ENCODE data around the gene SRSF1.

The SRSF1 gene

DNA sequence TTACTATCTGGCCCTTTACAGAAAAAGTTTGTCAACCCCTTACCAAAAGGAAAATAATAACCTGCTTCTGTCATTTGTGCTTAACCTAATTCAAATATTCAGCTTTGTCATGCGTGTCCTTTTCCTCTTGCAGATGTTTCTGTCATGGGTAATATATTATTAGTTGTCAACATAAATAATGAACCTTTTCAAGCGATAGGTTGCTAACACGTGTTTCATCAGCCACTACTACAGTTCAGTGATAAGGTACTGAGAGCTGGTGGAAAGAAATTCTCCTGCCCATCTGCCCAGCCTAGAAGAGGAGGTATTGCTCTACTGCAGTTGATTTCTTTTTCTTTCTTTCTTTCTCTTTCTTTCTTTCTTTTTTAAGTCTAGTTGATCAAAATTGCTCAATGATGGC, 12.0 kb upstream of the SRSF1 start:
- DNase-seq (ENCODE audit: low spot score) (no peak), FAIRE-seq (no peak)

- no peak for DNase-seq (ENCODE audit: low spot score)
- no peak for FAIRE-seq
These were observed 3.2 kb upstream of the SRSF1 start for GRCh38 chr17:58010067-58010799.

DNA sequence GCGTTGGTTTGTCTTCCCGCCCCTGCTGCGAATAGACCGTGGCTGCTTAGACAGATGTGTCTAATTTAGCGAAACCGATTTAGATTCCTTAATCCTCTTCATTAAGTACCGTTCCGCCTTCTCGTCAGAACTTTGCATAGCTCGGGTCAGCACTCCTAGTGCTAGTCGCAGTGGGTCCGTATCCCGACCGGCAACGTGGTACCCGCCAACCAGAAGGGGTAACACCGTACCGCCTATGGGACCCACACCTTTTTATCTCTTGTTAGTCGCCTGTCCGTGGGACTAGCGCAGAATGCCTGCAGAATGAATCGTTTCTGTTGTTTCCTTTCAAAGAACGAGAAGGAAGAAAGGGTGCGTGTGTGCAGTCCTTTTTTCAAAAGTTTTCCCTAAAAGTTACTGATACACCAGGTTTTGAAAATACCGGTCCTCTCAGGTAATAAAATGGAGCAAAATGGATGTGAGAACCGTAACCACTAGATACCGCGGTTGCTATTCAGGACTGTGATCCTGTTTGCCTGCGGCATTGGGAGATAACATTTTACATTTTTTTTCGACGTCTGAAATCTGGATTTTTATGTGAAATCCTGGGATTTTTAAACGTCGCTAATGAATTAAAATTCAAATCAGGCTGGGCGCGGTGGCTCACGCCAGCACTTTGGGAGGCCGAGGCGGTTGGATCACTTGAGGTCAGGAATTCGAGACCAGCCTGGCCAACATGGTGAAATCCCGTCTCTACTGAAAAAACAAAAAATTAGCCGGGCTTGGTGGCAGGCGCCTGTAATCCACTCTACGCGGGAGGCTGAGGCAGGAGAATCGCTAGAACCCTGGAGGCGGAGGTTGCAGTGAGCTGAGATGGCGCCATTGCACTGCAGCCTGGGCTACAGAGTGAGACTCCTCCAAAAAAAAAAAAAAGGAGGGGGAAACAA, 998 bp upstream of the SRSF1 start:
- FAIRE-seq: no peak
- no peak for DNase-seq (ENCODE audit: low spot score)

DNA sequence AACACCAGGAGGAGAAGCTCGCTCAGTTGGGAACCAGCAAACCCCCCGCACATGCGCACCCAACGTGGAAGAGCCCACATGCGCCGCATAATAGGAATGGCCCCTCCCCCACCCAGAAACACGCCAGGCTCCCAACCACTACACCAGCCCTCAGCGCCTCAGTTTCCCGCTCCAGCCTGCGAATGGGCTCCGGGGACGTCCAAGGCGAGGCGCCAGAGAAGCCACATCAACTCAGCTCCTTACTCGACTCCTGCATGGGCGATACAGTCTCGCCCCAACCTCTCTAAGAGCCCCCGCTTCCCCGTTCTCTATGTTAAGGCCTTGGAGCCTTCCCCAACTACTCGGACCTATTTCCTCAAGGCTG, 504 bp downstream of the SRSF1 start:
- FAIRE-seq (no peak), DNase-seq (ENCODE audit: low spot score) (peak; percentile 80)

GRCh38 chr17:58005728-58006559, 1.1 kb downstream of the SRSF1 start:
- DNase-seq (ENCODE audit: low spot score): no peak

DNA sequence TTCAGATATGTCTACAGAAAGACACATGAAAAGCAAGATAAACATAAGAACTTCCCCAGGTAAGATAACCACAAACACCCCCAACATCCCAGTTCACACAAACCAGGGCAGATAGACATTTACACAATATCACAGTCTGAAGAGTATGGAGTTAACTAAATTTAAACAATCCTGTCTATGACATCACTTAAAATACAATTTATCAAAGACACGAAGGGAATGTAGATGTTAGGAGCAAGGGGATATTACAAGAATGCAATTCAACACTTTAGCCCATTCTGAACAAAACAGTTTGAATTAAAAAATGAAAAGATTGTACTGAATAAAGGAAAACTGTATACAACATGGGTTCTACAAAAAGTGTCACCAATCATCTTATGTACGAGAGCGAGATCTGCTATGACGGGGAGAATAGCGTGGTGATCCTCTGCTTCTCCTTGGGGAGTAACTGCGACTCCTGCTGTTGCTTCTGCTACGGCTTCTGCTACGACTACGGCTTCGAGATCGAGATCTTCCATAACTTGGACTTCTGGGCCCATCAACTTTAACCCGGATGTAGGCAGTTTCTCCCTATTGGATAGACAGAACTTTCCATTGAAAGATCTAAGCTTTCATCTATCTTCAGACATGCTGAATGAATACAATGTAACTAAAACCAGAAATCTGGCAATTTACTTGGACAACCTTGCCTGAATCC, 1.9 kb downstream of the SRSF1 start:
- DNase-seq (ENCODE audit: low spot score): peak; percentile 32
- no peak for FAIRE-seq

More at GRCh38 chr17:58005728-58006559, 1.1 kb downstream of the SRSF1 start:
- FAIRE-seq: peak; percentile 13

GRCh38 chr17:58004060-58004459, 3.0 kb downstream of the SRSF1 start:
- DNase-seq (ENCODE audit: low spot score) (no peak), FAIRE-seq (no peak)

DNA sequence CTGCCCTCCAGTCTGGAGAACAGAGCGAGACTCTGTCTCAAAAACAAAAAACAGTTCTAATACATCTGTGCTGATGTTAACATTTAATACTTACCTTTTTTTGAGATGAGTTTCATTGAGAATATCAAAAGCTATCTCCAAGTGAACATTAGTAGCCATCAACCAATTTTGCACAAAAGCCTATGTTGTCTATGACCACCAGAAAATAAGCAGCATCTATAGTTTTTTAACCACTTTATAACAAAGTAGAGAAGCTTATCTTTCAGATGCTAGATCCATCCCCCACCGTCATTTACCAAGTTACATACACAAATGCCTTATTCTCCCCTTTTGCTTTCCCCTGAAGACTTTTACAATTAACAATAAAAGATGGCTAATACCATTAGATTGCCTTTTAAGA, 4.1 kb downstream of the SRSF1 start:
- DNase-seq (ENCODE audit: low spot score) (no peak), FAIRE-seq (no peak)

DNA sequence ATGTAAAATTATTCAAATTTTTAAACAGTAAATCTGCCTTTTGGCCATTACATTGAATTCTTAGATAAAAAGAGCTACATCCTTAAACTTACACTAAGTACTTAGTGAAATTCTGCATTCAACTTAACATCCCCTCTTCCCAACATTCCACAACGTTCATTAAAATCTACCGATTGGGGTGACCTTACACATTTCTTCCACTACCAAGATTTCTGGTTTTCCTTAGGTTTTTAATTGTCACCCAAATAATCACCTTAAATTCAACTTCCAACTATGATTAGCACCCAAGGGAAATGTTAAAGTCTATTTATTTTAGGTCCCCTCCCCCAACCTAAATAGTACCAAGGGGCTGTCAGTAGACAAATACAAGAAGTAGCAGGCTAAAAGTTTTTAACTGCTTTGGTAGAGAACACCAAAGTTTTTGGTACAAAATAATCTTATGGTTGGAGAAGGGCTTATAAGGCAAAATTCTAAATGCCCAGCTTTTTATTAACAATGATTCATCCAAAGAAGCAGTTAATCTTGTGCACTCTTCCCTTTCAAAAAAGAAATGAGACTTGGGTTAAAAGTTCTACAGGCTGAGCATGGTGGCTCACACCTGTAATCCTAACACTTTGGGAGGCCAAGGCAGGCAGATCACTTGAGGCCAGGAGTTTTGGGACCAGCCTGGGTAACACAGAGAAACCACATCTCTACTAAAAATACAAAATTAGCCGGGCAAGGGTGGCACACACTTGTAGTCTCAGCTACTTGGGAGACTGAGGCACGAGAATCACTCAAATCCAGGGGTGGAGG, 4.7 kb downstream of the SRSF1 start:
- DNase-seq (ENCODE audit: low spot score): no peak
- FAIRE-seq: no peak

DNA sequence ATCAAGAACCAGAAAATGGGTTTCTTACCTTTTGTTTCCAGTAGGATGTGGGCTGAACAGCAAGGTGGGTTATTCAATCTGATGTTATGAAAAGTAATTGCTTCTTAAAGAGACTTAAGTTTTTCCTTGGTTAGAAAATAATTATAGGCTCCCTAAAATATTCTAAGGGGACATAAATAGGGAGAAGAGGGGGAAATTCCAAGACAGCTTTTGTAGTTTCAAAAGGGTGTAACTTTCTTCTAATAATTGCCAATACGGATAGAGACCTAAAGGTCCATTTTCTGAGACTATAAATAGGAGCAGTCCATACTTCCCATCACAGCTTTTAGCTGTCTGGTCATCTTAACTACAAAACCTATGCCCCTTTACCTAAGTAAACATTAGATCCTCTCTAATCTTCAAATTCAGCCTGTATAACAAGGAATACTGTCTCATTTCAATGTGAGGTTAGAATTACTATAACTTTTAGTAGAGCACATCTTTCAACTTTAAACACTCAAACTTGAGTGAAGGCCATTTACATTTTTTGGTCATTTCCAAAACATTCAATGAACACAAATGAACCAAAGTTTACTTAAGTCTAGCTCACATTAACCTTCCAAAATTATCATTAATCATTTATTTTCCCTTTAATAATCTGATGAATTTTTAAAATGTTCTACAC, 5.5 kb downstream of the SRSF1 start:
- FAIRE-seq (no peak), DNase-seq (ENCODE audit: low spot score) (no peak)

GRCh38 chr17:57999496-58000017, 7.5 kb downstream of the SRSF1 start:
- DNase-seq (ENCODE audit: low spot score) (peak; percentile 49), FAIRE-seq (peak; percentile 17)

DNA sequence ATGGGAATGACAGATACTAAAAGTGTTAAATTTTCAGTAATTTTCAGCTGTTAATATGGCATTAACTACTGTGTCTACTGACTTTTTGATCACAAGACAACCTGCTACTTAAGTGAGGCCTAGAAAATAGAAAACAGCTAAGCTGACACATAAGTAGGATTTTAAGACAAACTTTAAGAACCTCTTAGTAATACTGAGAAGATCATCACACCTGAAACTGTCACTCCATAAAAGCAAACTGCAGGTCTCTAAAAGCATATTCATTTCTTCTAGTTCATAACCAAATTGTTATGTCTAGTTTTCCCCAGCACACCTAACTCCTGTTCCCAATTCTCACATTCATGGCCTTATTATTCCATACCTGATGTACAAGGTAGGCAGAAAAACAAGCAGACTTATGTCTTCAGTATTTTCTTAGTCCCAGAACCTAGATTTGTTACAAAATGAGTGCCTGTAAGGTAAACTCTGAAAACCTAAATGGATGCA, 8.0 kb downstream of the SRSF1 start:
- no peak for FAIRE-seq
- no peak for DNase-seq (ENCODE audit: low spot score)

- FAIRE-seq (no peak), DNase-seq (ENCODE audit: low spot score) (no peak)
These were observed 9.8 kb downstream of the SRSF1 start for GRCh38 chr17:57997085-57997809.

DNA sequence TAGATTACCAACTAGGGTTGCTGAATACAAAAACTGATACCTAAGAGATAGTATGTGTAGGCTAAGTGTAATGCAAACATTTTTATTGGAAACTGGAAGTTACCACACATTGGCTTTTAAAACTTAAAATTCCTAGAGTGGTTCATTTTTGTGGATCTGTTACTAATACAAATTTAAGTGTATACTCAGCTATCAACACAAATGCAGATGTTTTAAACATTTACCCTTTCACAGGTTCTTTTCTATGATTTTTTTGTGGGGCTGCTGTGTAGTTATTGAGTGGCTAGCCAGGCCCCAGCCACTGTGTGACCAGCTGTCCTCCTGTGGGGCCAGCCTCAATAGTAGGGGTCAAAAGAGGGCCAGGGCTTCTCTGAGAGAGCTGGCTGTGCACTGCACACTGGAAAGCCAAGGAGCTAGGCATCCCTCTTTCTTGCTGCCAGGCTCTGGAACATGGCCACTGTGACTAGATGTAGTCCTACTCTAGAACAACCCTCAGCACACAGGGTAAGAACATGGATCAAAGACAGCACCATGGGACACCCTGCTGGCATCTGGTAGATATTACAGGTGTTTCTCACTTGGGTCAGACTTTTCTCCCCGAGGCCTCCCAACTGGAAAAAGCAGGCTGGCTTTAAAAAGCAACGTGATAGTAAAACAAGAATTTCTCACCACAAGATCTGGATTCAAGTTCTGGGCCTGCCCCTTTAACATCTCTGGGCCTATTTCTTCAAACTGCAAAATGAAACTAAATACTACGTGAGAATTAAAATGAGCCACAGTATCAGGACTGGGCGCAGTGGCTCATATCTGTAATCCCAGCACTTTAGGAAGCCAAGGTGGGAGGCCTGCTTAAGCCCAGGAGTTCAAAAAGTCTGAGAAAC, 11.7 kb downstream of the SRSF1 start:
- DNase-seq (ENCODE audit: low spot score) (peak; percentile 83), FAIRE-seq (peak; percentile 40)

- DNase-seq (ENCODE audit: low spot score): no peak
- no peak for FAIRE-seq
These were observed 12.6 kb downstream of the SRSF1 start for GRCh38 chr17:57994436-57994835.

DNA sequence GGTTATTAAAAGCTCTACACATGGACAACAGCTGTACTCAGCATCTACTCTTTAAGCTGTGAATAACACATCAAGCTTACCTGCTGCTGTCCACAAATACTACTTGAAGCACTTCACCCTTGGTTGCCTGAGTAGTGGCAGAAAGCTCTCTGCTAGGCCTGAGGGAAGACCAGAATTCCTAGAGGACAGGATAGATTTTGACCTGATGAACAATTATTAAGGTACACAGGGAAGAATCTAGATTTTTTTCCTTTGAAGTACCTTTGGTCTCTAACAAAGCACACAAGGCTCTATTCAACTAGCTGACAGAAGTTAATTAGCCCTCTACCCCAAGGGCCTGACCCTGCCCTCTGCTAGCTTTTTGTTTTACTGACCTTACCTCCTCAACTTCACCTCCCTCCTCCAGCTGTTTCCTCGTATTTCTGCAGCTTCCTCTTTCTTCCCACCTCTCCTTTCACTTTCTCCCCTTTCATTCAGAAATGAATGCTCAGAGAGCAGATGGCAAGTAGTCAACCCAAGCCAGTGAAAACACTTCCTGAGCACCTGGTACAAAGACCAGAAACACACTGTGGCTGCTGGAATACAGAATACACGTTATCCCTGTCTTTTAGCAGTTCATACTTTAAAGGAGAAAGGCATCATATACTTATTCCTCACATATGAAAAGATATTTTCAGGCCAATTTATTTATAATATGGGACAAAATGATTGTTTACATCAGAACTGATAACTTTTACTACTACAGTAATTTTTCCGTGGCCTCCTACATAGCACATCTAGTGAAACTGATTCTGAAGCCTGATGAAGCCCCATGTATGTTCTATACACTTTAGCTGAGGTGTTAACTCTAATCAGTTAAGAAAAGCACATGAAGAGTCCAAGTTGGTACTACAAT, 13.3 kb downstream of the SRSF1 start:
- FAIRE-seq: no peak
- no peak for DNase-seq (ENCODE audit: low spot score)

DNA sequence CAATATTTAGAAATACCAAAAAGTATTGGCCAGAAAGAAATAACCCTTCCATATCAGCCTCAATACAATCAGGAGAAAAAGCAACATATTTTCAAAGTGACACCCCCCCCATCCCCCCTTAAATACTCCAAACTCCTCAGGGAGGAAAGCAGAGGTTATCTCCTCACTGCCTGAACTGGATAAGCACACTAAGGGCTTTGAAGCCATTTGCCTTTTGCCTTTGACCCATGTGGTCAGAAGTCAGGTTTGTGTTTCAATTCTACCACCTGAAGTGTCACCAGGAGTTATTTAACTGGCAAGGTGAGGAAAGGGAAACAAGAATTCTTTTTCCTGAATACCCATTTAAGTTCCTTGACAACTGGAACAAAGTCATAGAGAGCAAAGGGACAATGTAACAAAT, 15.5 kb downstream of the SRSF1 start:
- DNase-seq (ENCODE audit: low spot score): no peak

More for the DNA sequence above, 15.5 kb downstream of the SRSF1 start:
- no peak for FAIRE-seq
